Measurements from ENCODE around the gene MS4A7. TPM values are rescaled to one million over a fixed set of nuclear protein-coding genes. Genes with fewer than 3 reads are reported as not detected.

Gene MS4A7
- total RNA-seq, 1 experiment from 2014 or later = 0.31 TPM

GRCh38 chr11:60429272-60429671 is 50.9 kb downstream of the MS4A7 start, which contains the start of gene MS4A5:
TSS of gene MS4A5 (plus strand) at chr11:60429572. CDS start at chr11:60429675, 103 bp downstream.
- ChIA-PET POLR2A (no interaction called here), CTCF (no interaction called here)
- no peak for DNase-seq (ENCODE audit: low spot score)
- Mint-ChIP-seq H3K9me3 (peaks cover 3% of the 10 kb centered on the region; the same call in 1 of the 2 replicates), H3K27ac (no peak within 1 kb of the TSS), H3K36me3 (no peaks in the 10 kb centered on the region), H3K27me3 (ENCODE audit: low read depth) (no peaks in the 10 kb centered on the region), H3K4me3 (no peak within 1 kb of the TSS), H3K4me1 (peaks cover 11% of the 10 kb centered on the region)
- TF ChIP-seq PRDM15 (CRISPR knock-in tag; IDR thresholded peaks at IDR 0.05) (no peak), JAZF1 (CRISPR knock-in tag; IDR thresholded peaks at IDR 0.05) (no peak), ETV6 (CRISPR knock-in tag; IDR thresholded peaks at IDR 0.05) (no peak), ATF1 (CRISPR knock-in tag; IDR thresholded peaks at IDR 0.05) (no peak), ZNF416 (CRISPR knock-in tag; IDR thresholded peaks at IDR 0.05) (no peak), ZNF121 (CRISPR knock-in tag; IDR thresholded peaks at IDR 0.05) (no peak), NR1H2 (CRISPR knock-in tag; IDR thresholded peaks at IDR 0.05) (no peak), ZNF232 (CRISPR knock-in tag; IDR thresholded peaks at IDR 0.05) (no peak), IRF2 (CRISPR knock-in tag; IDR thresholded peaks at IDR 0.05; ENCODE audit: borderline replicate concordance, low read depth) (no peak), ESRRA (CRISPR knock-in tag; IDR thresholded peaks at IDR 0.05; ENCODE audit: borderline replicate concordance) (no peak), MYBL2 (CRISPR knock-in tag; IDR thresholded peaks at IDR 0.05) (no peak), SMAD4 (CRISPR knock-in tag; IDR thresholded peaks at IDR 0.05) (no peak), ZNF281 (CRISPR knock-in tag; IDR thresholded peaks at IDR 0.05) (no peak), STAT6 (CRISPR knock-in tag; conservative IDR thresholded peaks at IDR 0.05; ENCODE audit: low read depth) (no peak), AR (CRISPR knock-in tag; IDR thresholded peaks at IDR 0.05) (no peak), MLX (CRISPR knock-in tag; IDR thresholded peaks at IDR 0.05) (no peak), ZNF423 (CRISPR knock-in tag; IDR thresholded peaks at IDR 0.05) (no peak)
- no peak for ATAC-seq
